Mesothelial cell of epicardium (in vitro differentiated cells): ENCODE results near the gene ACTRT3. TPM values are rescaled to one million over a fixed set of nuclear protein-coding genes. Genes with fewer than 3 reads are reported as not detected.
"Not testable (repeated sequence)": the region's sequence is repeated elsewhere in the genome, so short reads cannot be mapped to it uniquely, and the experiment has no call there.

ENCODE experiments used
- DNase-seq, 2 experiments: peaks; one replicate each; pipeline ENCODE4 v3.0.0; 2021; ENCODE audit warnings: low spot score in 2 of 2; ENCODE audit not compliant: unreplicated experiment in 2 of 2
- H3K27ac Mint-ChIP-seq: 2 replicates; pipeline ENCODE4 v1.8.0; 2021; ENCODE audit warnings: mixed read lengths
- H3K27me3 Mint-ChIP-seq: 2 replicates; pipeline ENCODE4 v1.8.0; 2021; ENCODE audit warnings: low read depth, mixed read lengths
- H3K36me3 Mint-ChIP-seq: 2 replicates; pipeline ENCODE4 v1.8.0; 2021; ENCODE audit warnings: mixed read lengths
- H3K4me1 Mint-ChIP-seq: 2 replicates; pipeline ENCODE4 v1.8.0; 2021; ENCODE audit warnings: mixed read lengths
- H3K4me3 Mint-ChIP-seq: 2 replicates; pipeline ENCODE4 v1.8.0; 2021; ENCODE audit warnings: mild to moderate bottlenecking, moderate library complexity, mixed read lengths
- H3K9me3 Mint-ChIP-seq: 2 replicates; pipeline ENCODE4 v1.8.0; 2021; ENCODE audit warnings: mixed read lengths
- total RNA-seq: library from RNA; stranded (reverse); gene quantifications from 3 replicates; pipeline ENCODE4 v1.2.1, GENCODE V29; 2021
- TF ChIP-seq, protein P1 (sequence below): fragments of 200-600 bp; sonication (generic); IDR thresholded peaks from one replicate; pipeline ENCODE4 v1.5.0; 2021; ENCODE audit warnings: antibody characterized with exemption; ENCODE audit not compliant: unreplicated experiment

The ACTRT3 gene
- total RNA-seq, 1 donor from 2014 or later: 3.5 TPM

DNA sequence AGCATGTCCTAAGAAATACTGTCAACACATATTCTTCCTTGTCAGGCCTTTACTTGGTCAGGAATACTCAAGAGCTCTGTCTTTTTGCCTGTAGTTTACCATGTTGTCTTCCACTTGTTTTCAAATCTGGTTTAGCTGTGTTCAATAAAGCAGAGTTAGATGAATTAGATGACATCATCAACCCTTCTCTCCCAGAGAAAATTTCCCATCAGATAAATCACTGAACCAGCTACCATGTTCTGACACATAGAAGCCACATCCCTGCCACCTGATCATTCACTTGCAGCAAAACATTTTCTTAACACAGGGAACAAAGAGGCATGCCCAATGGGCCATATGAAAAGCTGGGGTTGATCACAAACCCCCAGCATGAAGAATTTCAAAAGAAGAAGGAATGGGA is 46.6 kb downstream of the ACTRT3 start:
- Mint-ChIP-seq H3K4me1 (no peaks in the 10 kb centered on the region), H3K27me3 (peaks cover 49% of the 10 kb centered on the region), H3K36me3 (no peaks in the 10 kb centered on the region), H3K27ac (no peak overlapping the region), H3K9me3 (peaks cover 14% of the 10 kb centered on the region), H3K4me3 (no peak overlapping the region)
- TF ChIP-seq, protein P1, sequence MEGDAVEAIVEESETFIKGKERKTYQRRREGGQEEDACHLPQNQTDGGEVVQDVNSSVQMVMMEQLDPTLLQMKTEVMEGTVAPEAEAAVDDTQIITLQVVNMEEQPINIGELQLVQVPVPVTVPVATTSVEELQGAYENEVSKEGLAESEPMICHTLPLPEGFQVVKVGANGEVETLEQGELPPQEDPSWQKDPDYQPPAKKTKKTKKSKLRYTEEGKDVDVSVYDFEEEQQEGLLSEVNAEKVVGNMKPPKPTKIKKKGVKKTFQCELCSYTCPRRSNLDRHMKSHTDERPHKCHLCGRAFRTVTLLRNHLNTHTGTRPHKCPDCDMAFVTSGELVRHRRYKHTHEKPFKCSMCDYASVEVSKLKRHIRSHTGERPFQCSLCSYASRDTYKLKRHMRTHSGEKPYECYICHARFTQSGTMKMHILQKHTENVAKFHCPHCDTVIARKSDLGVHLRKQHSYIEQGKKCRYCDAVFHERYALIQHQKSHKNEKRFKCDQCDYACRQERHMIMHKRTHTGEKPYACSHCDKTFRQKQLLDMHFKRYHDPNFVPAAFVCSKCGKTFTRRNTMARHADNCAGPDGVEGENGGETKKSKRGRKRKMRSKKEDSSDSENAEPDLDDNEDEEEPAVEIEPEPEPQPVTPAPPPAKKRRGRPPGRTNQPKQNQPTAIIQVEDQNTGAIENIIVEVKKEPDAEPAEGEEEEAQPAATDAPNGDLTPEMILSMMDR: no peak
- no peak for DNase-seq

GRCh38 chr3:169718415-169718814 is 50.9 kb downstream of the ACTRT3 start:
- DNase-seq, H3K36me3 Mint-ChIP-seq, H3K27ac Mint-ChIP-seq: not testable (repeated sequence)

More at GRCh38 chr3:169718415-169718814, 50.9 kb downstream of the ACTRT3 start:
- not testable (repeated sequence) for H3K4me3 Mint-ChIP-seq, H3K4me1 Mint-ChIP-seq
- H3K9me3 Mint-ChIP-seq: peaks cover 20% of the 10 kb centered on the region
- H3K27me3 Mint-ChIP-seq: peaks cover 38% of the 10 kb centered on the region

Other genes with a start within 250 kb of the ACTRT3 start
- 29.2 to 32.8 TPM (median 30.2 TPM) in 3 replicates for gene MECOM, start 105.8 kb downstream of the ACTRT3 start, total RNA-seq
- 4.7 to 11.8 TPM (median 6.5 TPM) in 3 replicates for gene TERC, start 4.5 kb downstream of the ACTRT3 start, total RNA-seq
- gene MYNN, start 3.8 kb upstream of the ACTRT3 start, total RNA-seq: 16.8 to 17.3 TPM (median 17.1 TPM) in 3 replicates
- 0.11 to 0.31 TPM (median 0.16 TPM) in 3 replicates for gene LRRIQ4, start 43.3 kb upstream of the ACTRT3 start, total RNA-seq
- 4.3 to 5.3 TPM (median 5.1 TPM) in 3 replicates for gene LRRC34, start 43.3 kb upstream of the ACTRT3 start, total RNA-seq
- not detected in 3 replicates for gene LRRC31, start 100.4 kb upstream of the ACTRT3 start, total RNA-seq
- not detected in 3 replicates for gene SAMD7, start 142.0 kb upstream of the ACTRT3 start, total RNA-seq
- gene SEC62, start 197.2 kb upstream of the ACTRT3 start, total RNA-seq: 104 to 118 TPM (median 112 TPM) in 3 replicates